ENCODE results near the gene JAKMIP3. TPM values are rescaled to one million over a fixed set of nuclear protein-coding genes. Genes with fewer than 3 reads are reported as not detected.

The JAKMIP3 gene
- total RNA-seq, 1 experiment from 2014 or later: 5.6 TPM

DNA sequence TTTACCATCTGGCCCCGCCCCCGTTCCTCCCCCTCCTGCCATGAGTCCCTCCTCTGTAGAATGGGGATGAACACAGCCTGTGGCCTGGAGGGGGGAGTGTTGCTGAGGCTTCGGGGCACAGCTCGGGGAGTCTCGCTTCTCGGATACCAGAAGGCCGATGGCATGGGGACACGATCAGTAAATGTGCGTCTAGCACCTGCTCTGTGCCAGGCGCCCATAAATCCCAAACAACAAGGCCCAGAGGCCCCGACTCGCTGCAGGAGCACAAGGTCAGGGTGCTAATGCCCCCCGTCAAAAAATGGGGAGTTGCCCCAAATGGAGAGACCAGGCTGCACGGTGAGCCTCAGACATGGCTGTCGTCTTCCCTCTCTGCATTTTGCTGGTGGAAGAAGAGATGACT lies 40.7 kb downstream of the JAKMIP3 start:
- intact Hi-C loops (cut with micrococcal nuclease; ENCODE audit: unreplicated experiment): no loop called here
- no peaks in the 10 kb centered on the region for H3F3A ChIP-seq (ENCODE audit: insufficient read depth, low read depth)
- no peaks in the 10 kb centered on the region for H3K79me2 ChIP-seq (ENCODE audit: low read depth)
- H3K36me3 ChIP-seq (ENCODE audit: low read depth): no peaks in the 10 kb centered on the region
- no peaks in the 10 kb centered on the region for H3K9me3 ChIP-seq (ENCODE audit: insufficient read depth, low read depth)
- H3K27ac ChIP-seq: no peak overlapping the region
- no TSS peak for BruUV-seq (replicated peaks)
- H3K9me2 ChIP-seq (ENCODE audit: insufficient read depth): no peaks in the 10 kb centered on the region
- ChIA-PET POLR2A (ENCODE audit: unreplicated experiment) (no interaction called here), CTCF (no interaction called here)
- no peak for DNase-seq
- no peak overlapping the region for H2AFZ ChIP-seq
- H4K20me1 ChIP-seq (ENCODE audit: insufficient read depth): no peaks in the 10 kb centered on the region
- H3K4me2 ChIP-seq: no peak overlapping the region
- H3K27me3 ChIP-seq (ENCODE audit: insufficient read depth, low read depth): no peaks in the 10 kb centered on the region
- H3K4me1 ChIP-seq (replicated peaks; ENCODE audit: insufficient read depth): no peaks in the 10 kb centered on the region
- H3K4me3 ChIP-seq: no peak overlapping the region
- TF ChIP-seq EZH2 (IDR thresholded peaks at IDR 0.05; ENCODE audit: low read depth): no peak
- no peak for TF ChIP-seq CTCF (conservative IDR thresholded peaks at IDR 0.05)

DNA sequence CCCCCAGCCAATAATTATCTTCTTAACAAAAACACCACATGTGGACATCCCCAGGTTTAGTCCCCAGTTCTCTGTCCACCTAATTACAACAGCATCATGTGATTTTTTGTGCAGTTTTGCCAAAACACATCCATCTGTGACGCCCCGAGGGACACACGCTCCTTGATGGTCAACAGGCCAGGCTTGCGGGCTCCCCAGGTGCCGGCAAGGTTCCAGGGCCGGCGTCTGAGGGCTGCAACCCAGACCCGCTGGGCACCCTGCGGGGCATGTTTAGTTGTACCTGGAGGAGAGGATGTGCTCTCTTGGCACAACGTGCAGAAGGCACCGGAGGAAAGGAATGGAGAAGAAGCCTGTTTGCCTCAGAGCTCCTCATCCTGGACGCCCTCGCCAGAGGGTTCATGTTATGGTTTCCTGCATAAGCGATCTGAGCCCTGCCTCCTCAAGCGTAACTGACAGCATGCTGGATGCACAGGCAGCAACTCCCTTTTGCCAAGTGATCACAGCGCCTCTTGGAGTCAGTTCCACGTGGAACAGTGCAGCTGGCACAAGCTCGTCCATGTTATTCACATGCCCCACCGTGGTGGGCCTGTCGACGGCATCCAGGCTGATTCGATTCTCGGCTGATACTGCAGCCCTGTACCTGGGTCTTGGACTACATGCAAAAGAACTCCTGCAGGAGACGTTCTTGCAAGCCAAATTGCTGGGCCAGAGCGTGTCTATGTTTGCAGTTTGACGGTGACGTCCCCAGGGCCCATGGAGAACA lies 41.6 kb downstream of the JAKMIP3 start:
- no peaks in the 10 kb centered on the region for H3K4me1 ChIP-seq (replicated peaks; ENCODE audit: insufficient read depth)
- no peaks in the 10 kb centered on the region for H3F3A ChIP-seq (ENCODE audit: insufficient read depth, low read depth)
- ChIA-PET CTCF (no interaction called here), POLR2A (ENCODE audit: unreplicated experiment) (no interaction called here)
- H3K79me2 ChIP-seq (ENCODE audit: low read depth): no peaks in the 10 kb centered on the region
- H4K20me1 ChIP-seq (ENCODE audit: insufficient read depth): no peaks in the 10 kb centered on the region
- H3K9me3 ChIP-seq (ENCODE audit: insufficient read depth, low read depth): no peaks in the 10 kb centered on the region
- H3K36me3 ChIP-seq (ENCODE audit: low read depth): no peaks in the 10 kb centered on the region
- TF ChIP-seq CTCF (conservative IDR thresholded peaks at IDR 0.05): no peak
- TF ChIP-seq EZH2 (IDR thresholded peaks at IDR 0.05; ENCODE audit: low read depth): no peak
- no peak overlapping the region for H2AFZ ChIP-seq
- no peak for DNase-seq
- H3K9me2 ChIP-seq (ENCODE audit: insufficient read depth): no peaks in the 10 kb centered on the region
- no peak overlapping the region for H3K4me3 ChIP-seq
- intact Hi-C loops (cut with micrococcal nuclease; ENCODE audit: unreplicated experiment): no loop called here
- no peaks in the 10 kb centered on the region for H3K27me3 ChIP-seq (ENCODE audit: insufficient read depth, low read depth)
- no TSS peak for BruUV-seq (replicated peaks)
- no peak overlapping the region for H3K4me2 ChIP-seq
- no peak overlapping the region for H3K27ac ChIP-seq

- H3K27ac ChIP-seq: no peak overlapping the region
- ChIA-PET POLR2A (ENCODE audit: unreplicated experiment) (no interaction called here), CTCF (no interaction called here)
- intact Hi-C loops (cut with micrococcal nuclease; ENCODE audit: unreplicated experiment): no loop called here
- TF ChIP-seq EZH2 (IDR thresholded peaks at IDR 0.05; ENCODE audit: low read depth) (no peak), CTCF (conservative IDR thresholded peaks at IDR 0.05) (no peak)
- H3K79me2 ChIP-seq (ENCODE audit: low read depth): no peaks in the 10 kb centered on the region
- no peaks in the 10 kb centered on the region for H3K27me3 ChIP-seq (ENCODE audit: insufficient read depth, low read depth)
- no peak overlapping the region for H3K4me3 ChIP-seq
- no peak overlapping the region for H3K4me2 ChIP-seq
- no peak overlapping the region for H2AFZ ChIP-seq
- H3K9me3 ChIP-seq (ENCODE audit: insufficient read depth, low read depth): no peaks in the 10 kb centered on the region
- no peaks in the 10 kb centered on the region for H3K4me1 ChIP-seq (replicated peaks; ENCODE audit: insufficient read depth)
- no peaks in the 10 kb centered on the region for H3F3A ChIP-seq (ENCODE audit: insufficient read depth, low read depth)
- no peaks in the 10 kb centered on the region for H4K20me1 ChIP-seq (ENCODE audit: insufficient read depth)
- H3K9me2 ChIP-seq (ENCODE audit: insufficient read depth): no peaks in the 10 kb centered on the region
- DNase-seq: no peak
- BruUV-seq (replicated peaks): no TSS peak
- no peaks in the 10 kb centered on the region for H3K36me3 ChIP-seq (ENCODE audit: low read depth)
Observed at GRCh38 chr10:132107949-132108877, 42.5 kb downstream of the JAKMIP3 start.
